Endothelial cell of umbilical vein (primary cell): ENCODE data around the gene RPL15. TPM values are rescaled to one million over a fixed set of nuclear protein-coding genes. Genes with fewer than 3 reads are reported as not detected.

Source experiments
- BruUV-seq: library from RNA; stranded (reverse); fragments of 400-500 nt; replicated peaks from 2 replicates; lab custom pipeline; 2021; lab: Mats Ljungman, UMichigan
- CTCF ChIA-PET: fragments of 300-600, 350-600 bp; sonication (Branson Sonifier 250); formaldehyde crosslinking; loops from one replicate; lab custom pipeline; 2021; ENCODE audit warnings: antibody characterized with exemption, inconsistent platforms; lab: Charles Lee
- POLR2A ChIA-PET: fragments of 300-600, 350-600 bp; sonication (Branson Sonifier 250); formaldehyde crosslinking; loops from one replicate; lab custom pipeline; 2021; ENCODE audit warnings: antibody characterized with exemption, inconsistent platforms; lab: Charles Lee
- DNase-seq: peaks from one replicate; pipeline ENCODE4 v3.0.0-alpha.2; 2011; ENCODE audit warnings: low read depth, low spot score
- FAIRE-seq: peaks from 2 replicates; lab custom pipeline; 2011; peaks lifted over from hg19 to GRCh38; lab: Jason Lieb, UNC
- H2AFZ ChIP-seq: 2 replicates; pipeline ENCODE4 v1.6.0; 2012; ENCODE audit warnings: low read depth, low read length, control low read depth, inconsistent platforms
- H3K27ac ChIP-seq: 2 replicates; pipeline ENCODE4 v1.5.1; 2011; ENCODE audit warnings: low read depth, mild to moderate bottlenecking, control low read depth, low read length, moderate library complexity; ENCODE audit not compliant: insufficient read depth
- H3K27me3 ChIP-seq, 2 experiments: 2 replicates each; pipeline versions ENCODE4 v1.6.0 to v1.6.1; 2011; ENCODE audit warnings: low read length in 2 of 2, mixed read lengths in 1 of 2; ENCODE audit not compliant: control insufficient read depth in 2 of 2, insufficient read depth in 2 of 2
- H3K36me3 ChIP-seq, 2 experiments: 2 replicates in 1 of 2; 3 replicates in 1 of 2; pipeline ENCODE4 v1.5.1; 2011; ENCODE audit warnings: low read length in 2 of 2, mild to moderate bottlenecking in 1 of 2, moderate library complexity in 1 of 2; ENCODE audit not compliant: control insufficient read depth in 2 of 2, insufficient read depth in 2 of 2; ENCODE audit errors: extremely low read depth in 1 of 2
- H3K4me1 ChIP-seq: 3 replicates; pipeline ENCODE4 v1.5.1; 2011; ENCODE audit warnings: mild to moderate bottlenecking, low read length; ENCODE audit not compliant: control insufficient read depth, insufficient read depth; ENCODE audit errors: extremely low read depth
- H3K4me2 ChIP-seq: 2 replicates; pipeline ENCODE4 v1.6.1; 2011; ENCODE audit warnings: low read length, control low read depth, mixed read lengths; ENCODE audit not compliant: insufficient read depth
- H3K4me3 ChIP-seq, 3 experiments: fragments of 200-600 bp in 1 of 3; sonication (generic), shearing (Covaris generic) in 1 of 3; replicated peaks in 1 of 3; 2 replicates each; pipeline ENCODE4 v1.5.1; 2011 to 2016; ENCODE audit warnings: control low read depth in 3 of 3, low read length in 3 of 3, mild to moderate bottlenecking in 2 of 3, inconsistent platforms in 1 of 3, low read depth in 1 of 3, moderate library complexity in 1 of 3; ENCODE audit not compliant: insufficient read depth in 1 of 3
- H3K79me2 ChIP-seq: 2 replicates; pipeline ENCODE4 v1.6.0; 2012; ENCODE audit warnings: low read length, inconsistent platforms; ENCODE audit not compliant: control insufficient read depth, insufficient read depth
- H3K9ac ChIP-seq: replicated peaks from 2 replicates; pipeline ENCODE3; 2011; ENCODE audit warnings: low read length, control low read depth; ENCODE audit not compliant: insufficient read depth; ENCODE audit errors: extremely low read depth
- H3K9me1 ChIP-seq: replicated peaks from 3 replicates; pipeline ENCODE4 v1.6.0; 2011; ENCODE audit warnings: mild to moderate bottlenecking, low read length; ENCODE audit not compliant: control insufficient read depth, insufficient read depth; ENCODE audit errors: extremely low read depth
- H3K9me3 ChIP-seq: replicated peaks from 2 replicates; pipeline ENCODE4 v1.5.1; 2012; ENCODE audit warnings: low read length, inconsistent platforms; ENCODE audit not compliant: control insufficient read depth, insufficient read depth
- H4K20me1 ChIP-seq: replicated peaks from 2 replicates; pipeline ENCODE3; 2011; ENCODE audit warnings: mild to moderate bottlenecking, low read length; ENCODE audit not compliant: control insufficient read depth, insufficient read depth; ENCODE audit errors: extremely low read depth
- EZH2 ChIP-seq: IDR thresholded peaks from 2 replicates; pipeline ENCODE4 v1.6.1; 2012; ENCODE audit warnings: borderline replicate concordance, low read depth, mild to moderate bottlenecking, moderate library complexity, low read length, inconsistent platforms; ENCODE audit not compliant: severe bottlenecking
- FOS ChIP-seq: IDR thresholded peaks from 2 replicates; pipeline ENCODE4 v1.6.1; 2011; ENCODE audit warnings: mild to moderate bottlenecking, low read length, moderate library complexity, borderline replicate concordance; ENCODE audit not compliant: insufficient read depth
- GATA2 ChIP-seq: IDR thresholded peaks from 2 replicates; pipeline ENCODE4 v1.7.0; 2011; ENCODE audit warnings: low read depth, mild to moderate bottlenecking, moderate library complexity, mixed read lengths, low read length; ENCODE audit not compliant: insufficient read length, insufficient read depth
- JUN ChIP-seq: IDR thresholded peaks from 2 replicates; pipeline ENCODE4 v1.6.1; 2011; ENCODE audit warnings: borderline replicate concordance, low read depth; ENCODE audit not compliant: insufficient read length, insufficient read depth
- MAX ChIP-seq: IDR thresholded peaks from 2 replicates; pipeline ENCODE4 v1.6.1; 2011; ENCODE audit not compliant: insufficient read depth, insufficient read length
- MYC ChIP-seq: IDR thresholded peaks from one replicate; pipeline ENCODE4 v1.6.1; 2011; ENCODE audit warnings: mild to moderate bottlenecking, low read depth, low read length
- POLR2A ChIP-seq: IDR thresholded peaks from 2 replicates; pipeline ENCODE4 v1.6.1; 2012; ENCODE audit warnings: low read depth, mild to moderate bottlenecking, control low read depth, low read length
- POLR2AphosphoS5 ChIP-seq: IDR thresholded peaks from 2 replicates; pipeline ENCODE4 v1.6.1; 2012; ENCODE audit warnings: low read depth, mild to moderate bottlenecking, control low read depth, low read length, moderate library complexity; ENCODE audit not compliant: insufficient read depth
- dilution Hi-C: fragments of 300-500 bp; cut with MboI; formaldehyde crosslinking; loops from one replicate; pipeline ENCODE4 v1.15.0; 2019; ENCODE audit warnings: low sequenced_read_pairs; ENCODE audit not compliant: extremely low pct_ligation_motif_present
- intact Hi-C: fragments of 100-400 bp; cut with micrococcal nuclease; formaldehyde crosslinking; loops from one replicate; pipeline ENCODE4 v1.10.0; 2022
- polyA plus RNA-seq, 4 experiments: library from polyadenylated mRNA; depleted of rRNA in 3 of 4; stranded (reverse) in 3 of 4; unstranded in 1 of 4; fragments of >200 nt; gene quantifications; 2 replicates each; pipeline versions ENCODE4 v1.2.1 to v1.2.3, GENCODE V29; 2011 to 2012; ENCODE audit warnings: missing spikeins in 1 of 4
- total RNA-seq: library from RNA; stranded (reverse); gene quantifications from 2 replicates; pipeline ENCODE4 v1.2.3, GENCODE V29; 2021
- TF ChIP-seq, protein P1 (sequence below), 2 donors: IDR thresholded peaks; 1 replicate in 1 of 2; 2 replicates in 1 of 2; pipeline ENCODE4 v1.5.1; 2011; ENCODE audit warnings: low read length in 2 of 2, mild to moderate bottlenecking in 2 of 2, moderate library complexity in 2 of 2, control low read depth in 1 of 2, inconsistent platforms in 1 of 2, low read depth in 1 of 2; ENCODE audit not compliant: insufficient read depth in 1 of 2; ENCODE audit errors: extremely low read depth in 1 of 2

Gene RPL15
- total and polyA plus RNA-seq, 2 donors (not counting 3 experiments of a cell fraction or from before 2014, with no cell fraction given): 1,901 to 5,777 TPM

- no peaks in the 10 kb centered on the region for H3K9me3 ChIP-seq
- no peak overlapping the region for H2AFZ ChIP-seq
- CTCF ChIA-PET: interaction anchor here (0.6 to 2.1 kb wide), 3 partner anchors 9 to 630 kb away, joined by 3 to 6 read pairs (median 3); no protein-coding TSS in a partner anchor
- no TSS peak for BruUV-seq
- no peak for TF ChIP-seq GATA2
- TF ChIP-seq POLR2AphosphoS5: no peak
- TF ChIP-seq EZH2: no peak
- TF ChIP-seq POLR2A: no peak
- TF ChIP-seq FOS: no peak
- TF ChIP-seq, protein P1, sequence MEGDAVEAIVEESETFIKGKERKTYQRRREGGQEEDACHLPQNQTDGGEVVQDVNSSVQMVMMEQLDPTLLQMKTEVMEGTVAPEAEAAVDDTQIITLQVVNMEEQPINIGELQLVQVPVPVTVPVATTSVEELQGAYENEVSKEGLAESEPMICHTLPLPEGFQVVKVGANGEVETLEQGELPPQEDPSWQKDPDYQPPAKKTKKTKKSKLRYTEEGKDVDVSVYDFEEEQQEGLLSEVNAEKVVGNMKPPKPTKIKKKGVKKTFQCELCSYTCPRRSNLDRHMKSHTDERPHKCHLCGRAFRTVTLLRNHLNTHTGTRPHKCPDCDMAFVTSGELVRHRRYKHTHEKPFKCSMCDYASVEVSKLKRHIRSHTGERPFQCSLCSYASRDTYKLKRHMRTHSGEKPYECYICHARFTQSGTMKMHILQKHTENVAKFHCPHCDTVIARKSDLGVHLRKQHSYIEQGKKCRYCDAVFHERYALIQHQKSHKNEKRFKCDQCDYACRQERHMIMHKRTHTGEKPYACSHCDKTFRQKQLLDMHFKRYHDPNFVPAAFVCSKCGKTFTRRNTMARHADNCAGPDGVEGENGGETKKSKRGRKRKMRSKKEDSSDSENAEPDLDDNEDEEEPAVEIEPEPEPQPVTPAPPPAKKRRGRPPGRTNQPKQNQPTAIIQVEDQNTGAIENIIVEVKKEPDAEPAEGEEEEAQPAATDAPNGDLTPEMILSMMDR (IDR thresholded peaks at IDR 0.05; ENCODE audit: extremely low read depth in 1 of 2, insufficient read depth in 1 of 2, low read depth in 1 of 2, low read length in 2 of 2): no peak
- TF ChIP-seq JUN: no peak
- no peak for TF ChIP-seq MAX
- TF ChIP-seq MYC: no peak
- no peaks in the 10 kb centered on the region for H3K9me1 ChIP-seq
- H3K27me3 ChIP-seq: no peaks in the 10 kb centered on the region
- POLR2A ChIA-PET: interaction anchor here (2.0 kb wide), 1 partner anchor 22 kb away, joined by 7 read pairs; the partner anchor contains the start of genes NKIRAS1 and RPL15
- dilution Hi-C loops: no loop called here
- H3K4me2 ChIP-seq: no peak overlapping the region
- H3K79me2 ChIP-seq: peaks cover 2% of the 10 kb centered on the region
- peaks cover 0 to 6% of the 10 kb centered on the region in 2 experiments for H3K36me3 ChIP-seq
- H3K9ac ChIP-seq: no peak overlapping the region
- FAIRE-seq (no peak), DNase-seq (no peak)
- intact Hi-C loops: no loop called here
- no peaks in the 10 kb centered on the region for H3K4me1 ChIP-seq
- no peaks in the 10 kb centered on the region for H4K20me1 ChIP-seq
- no peak overlapping the region for H3K4me3 ChIP-seq
- no peak overlapping the region for H3K27ac ChIP-seq
Observed at GRCh38 chr3:23894254-23895061, 22.5 kb upstream of the RPL15 start.
